ENCODE data around the gene CHD9. TPM values are rescaled to one million over a fixed set of nuclear protein-coding genes. Genes with fewer than 3 reads are reported as not detected.

Gene CHD9
- total RNA-seq, 1 donor from 2014 or later, result 99.0 TPM

GRCh38 chr16:53055541-53056391 lies 975 bp downstream of the CHD9 start:
- Mint-ChIP-seq H3K4me1 (ENCODE audit: unreplicated experiment) (peaks cover 55% of the 10 kb centered on the region), H3K4me3 (ENCODE audit: unreplicated experiment) (peak overlapping the region; percentile 82), H3K9me3 (ENCODE audit: unreplicated experiment) (no peaks in the 10 kb centered on the region), H3K27me3 (ENCODE audit: unreplicated experiment) (no peaks in the 10 kb centered on the region), H3K27ac (ENCODE audit: unreplicated experiment) (peak overlapping the region; percentile 99), H3K36me3 (ENCODE audit: unreplicated experiment) (no peaks in the 10 kb centered on the region)
- TF ChIP-seq, protein P1, sequence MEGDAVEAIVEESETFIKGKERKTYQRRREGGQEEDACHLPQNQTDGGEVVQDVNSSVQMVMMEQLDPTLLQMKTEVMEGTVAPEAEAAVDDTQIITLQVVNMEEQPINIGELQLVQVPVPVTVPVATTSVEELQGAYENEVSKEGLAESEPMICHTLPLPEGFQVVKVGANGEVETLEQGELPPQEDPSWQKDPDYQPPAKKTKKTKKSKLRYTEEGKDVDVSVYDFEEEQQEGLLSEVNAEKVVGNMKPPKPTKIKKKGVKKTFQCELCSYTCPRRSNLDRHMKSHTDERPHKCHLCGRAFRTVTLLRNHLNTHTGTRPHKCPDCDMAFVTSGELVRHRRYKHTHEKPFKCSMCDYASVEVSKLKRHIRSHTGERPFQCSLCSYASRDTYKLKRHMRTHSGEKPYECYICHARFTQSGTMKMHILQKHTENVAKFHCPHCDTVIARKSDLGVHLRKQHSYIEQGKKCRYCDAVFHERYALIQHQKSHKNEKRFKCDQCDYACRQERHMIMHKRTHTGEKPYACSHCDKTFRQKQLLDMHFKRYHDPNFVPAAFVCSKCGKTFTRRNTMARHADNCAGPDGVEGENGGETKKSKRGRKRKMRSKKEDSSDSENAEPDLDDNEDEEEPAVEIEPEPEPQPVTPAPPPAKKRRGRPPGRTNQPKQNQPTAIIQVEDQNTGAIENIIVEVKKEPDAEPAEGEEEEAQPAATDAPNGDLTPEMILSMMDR (IDR thresholded peaks at IDR 0.05), result no peak
- no peak for DNase-seq (ENCODE audit: extremely low spot score, unreplicated experiment)

DNA sequence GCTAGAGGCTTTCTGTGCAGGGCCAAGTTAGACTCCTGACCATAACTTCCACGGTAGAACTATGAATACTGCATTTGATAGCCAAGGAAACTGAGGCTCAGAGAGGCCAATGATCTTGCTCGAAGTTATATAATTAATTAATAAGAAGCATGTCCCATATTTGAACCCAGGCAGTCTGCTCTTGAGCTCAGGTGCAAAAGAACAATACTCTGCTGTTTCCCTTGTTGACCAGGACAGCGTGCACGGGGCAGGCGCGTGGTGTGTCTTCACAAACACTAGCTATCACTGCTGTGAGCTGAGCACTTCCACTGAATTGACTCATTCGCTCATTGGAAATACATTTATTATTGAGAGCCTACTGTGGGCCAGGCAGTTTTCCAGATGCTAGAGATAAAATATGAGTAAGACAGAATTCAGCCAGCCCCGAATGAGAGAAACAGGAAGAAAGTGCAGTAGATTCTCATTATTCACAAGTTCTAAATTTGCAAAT lies 1.6 kb downstream of the CHD9 start:
- Mint-ChIP-seq H3K27me3 (ENCODE audit: unreplicated experiment) (no peaks in the 10 kb centered on the region), H3K9me3 (ENCODE audit: unreplicated experiment) (no peaks in the 10 kb centered on the region), H3K4me1 (ENCODE audit: unreplicated experiment) (peaks cover 58% of the 10 kb centered on the region), H3K27ac (ENCODE audit: unreplicated experiment) (peak overlapping the region; percentile 74), H3K36me3 (ENCODE audit: unreplicated experiment) (no peaks in the 10 kb centered on the region), H3K4me3 (ENCODE audit: unreplicated experiment) (peak overlapping the region; percentile 82)
- no peak for DNase-seq (ENCODE audit: extremely low spot score, unreplicated experiment)
- TF ChIP-seq, protein P1 (IDR thresholded peaks at IDR 0.05), result no peak

- no peak overlapping the region for H3K4me3 Mint-ChIP-seq (ENCODE audit: unreplicated experiment)
- DNase-seq (ENCODE audit: extremely low spot score, unreplicated experiment), result no peak
- H3K9me3 Mint-ChIP-seq (ENCODE audit: unreplicated experiment), result no peaks in the 10 kb centered on the region
- H3K36me3 Mint-ChIP-seq (ENCODE audit: unreplicated experiment), result no peaks in the 10 kb centered on the region
- TF ChIP-seq, protein P1 (IDR thresholded peaks at IDR 0.05), result no peak
- H3K27me3 Mint-ChIP-seq (ENCODE audit: unreplicated experiment), result no peaks in the 10 kb centered on the region
- peaks cover 59% of the 10 kb centered on the region for H3K4me1 Mint-ChIP-seq (ENCODE audit: unreplicated experiment)
- no peak overlapping the region for H3K27ac Mint-ChIP-seq (ENCODE audit: unreplicated experiment)
These were observed 2.9 kb downstream of the CHD9 start for GRCh38 chr16:53057658-53058057.

GRCh38 chr16:53058441-53058840 lies 3.6 kb downstream of the CHD9 start:
- H3K27ac Mint-ChIP-seq (ENCODE audit: unreplicated experiment), result peak overlapping the region; percentile 9
- H3K27me3 Mint-ChIP-seq (ENCODE audit: unreplicated experiment), result no peaks in the 10 kb centered on the region
- no peaks in the 10 kb centered on the region for H3K9me3 Mint-ChIP-seq (ENCODE audit: unreplicated experiment)
- no peaks in the 10 kb centered on the region for H3K36me3 Mint-ChIP-seq (ENCODE audit: unreplicated experiment)
- peaks cover 52% of the 10 kb centered on the region for H3K4me1 Mint-ChIP-seq (ENCODE audit: unreplicated experiment)
- TF ChIP-seq, protein P1 (IDR thresholded peaks at IDR 0.05), result no peak
- no peak for DNase-seq (ENCODE audit: extremely low spot score, unreplicated experiment)
- no peak overlapping the region for H3K4me3 Mint-ChIP-seq (ENCODE audit: unreplicated experiment)

GRCh38 chr16:53058882-53059281 lies 4.1 kb downstream of the CHD9 start:
- H3K9me3 Mint-ChIP-seq (ENCODE audit: unreplicated experiment), result no peaks in the 10 kb centered on the region
- peaks cover 48% of the 10 kb centered on the region for H3K4me1 Mint-ChIP-seq (ENCODE audit: unreplicated experiment)
- no peak overlapping the region for H3K4me3 Mint-ChIP-seq (ENCODE audit: unreplicated experiment)
- no peaks in the 10 kb centered on the region for H3K27me3 Mint-ChIP-seq (ENCODE audit: unreplicated experiment)
- TF ChIP-seq, protein P1 (IDR thresholded peaks at IDR 0.05), result no peak
- H3K36me3 Mint-ChIP-seq (ENCODE audit: unreplicated experiment), result no peaks in the 10 kb centered on the region
- H3K27ac Mint-ChIP-seq (ENCODE audit: unreplicated experiment), result peak overlapping the region; percentile 46
- no peak for DNase-seq (ENCODE audit: extremely low spot score, unreplicated experiment)

Data from osteocyte (in vitro differentiated cells).